Activated gamma-delta T cell treated with Interleukin-2 at 50 U/mL for 16 hours (primary cell): ENCODE data around the gene RING1.

Experiments
- DNase-seq: peaks from one replicate; pipeline ENCODE4 v3.0.0-alpha.2; 2020

Gene RING1

GRCh38 chr6:33172688-33173534, 35.4 kb upstream of the RING1 start:
- DNase-seq = no peak

GRCh38 chr6:33173535-33174180, 34.6 kb upstream of the RING1 start:
- DNase-seq = no peak

GRCh38 chr6:33174784-33175183, 33.5 kb upstream of the RING1 start:
- no peak for DNase-seq

GRCh38 chr6:33175436-33176069, 32.7 kb upstream of the RING1 start:
- no peak for DNase-seq

- DNase-seq = no peak
Measured at GRCh38 chr6:33176906-33177305, 31.4 kb upstream of the RING1 start.

- no peak for DNase-seq
Measured at GRCh38 chr6:33177552-33178446, 30.5 kb upstream of the RING1 start.

GRCh38 chr6:33178755-33179475, 29.4 kb upstream of the RING1 start:
- no peak for DNase-seq

- DNase-seq = no peak
Measured at GRCh38 chr6:33181141-33181540, 27.2 kb upstream of the RING1 start.

- no peak for DNase-seq
Measured at GRCh38 chr6:33183071-33183683, 25.1 kb upstream of the RING1 start.

- no peak for DNase-seq
Measured at GRCh38 chr6:33185190-33185589, 23.1 kb upstream of the RING1 start.

- DNase-seq = no peak
Measured at GRCh38 chr6:33185654-33186187, 22.6 kb upstream of the RING1 start.

GRCh38 chr6:33187809-33188208, 20.5 kb upstream of the RING1 start:
- no peak for DNase-seq

GRCh38 chr6:33189164-33189563, 19.1 kb upstream of the RING1 start:
- no peak for DNase-seq

- DNase-seq = no peak
Measured at GRCh38 chr6:33189625-33190448, 18.5 kb upstream of the RING1 start.

GRCh38 chr6:33190504-33191107, 17.7 kb upstream of the RING1 start:
- no peak for DNase-seq

GRCh38 chr6:33191383-33192104, 16.8 kb upstream of the RING1 start:
- DNase-seq = no peak

GRCh38 chr6:33192105-33192646, 16.1 kb upstream of the RING1 start, which contains the start of gene COL11A2:
COL11A2 (minus strand) TSS chr6:33192467; CDS start chr6:33192240, 227 bp downstream.
- no peak for DNase-seq

- peak; percentile 34 for DNase-seq
Measured at GRCh38 chr6:33192671-33193602, 15.4 kb upstream of the RING1 start.
